NCI-H1105 treated with DMSO at 0.1 percent for 48 hours (cell line): ENCODE results near the gene VAT1.
"Not testable (repeated sequence)": the region's sequence is repeated elsewhere in the genome, so short reads cannot be mapped to it uniquely, and the experiment has no call there.

Source experiments
- DNase-seq: peaks from one replicate; lab custom pipeline; 2025; lab: John Stamatoyannopoulos, UW

VAT1 gene

GRCh38 chr17:43006639-43007551 is 15.3 kb downstream of the VAT1 start, which contains the start of gene IFI35:
IFI35 (plus strand) TSS chr17:43006784; CDS start chr17:43006948, 164 bp downstream.
- DNase-seq = no peak

GRCh38 chr17:43003542-43004172 is 18.5 kb downstream of the VAT1 start:
- DNase-seq = no peak

GRCh38 chr17:43000894-43001293 is 21.3 kb downstream of the VAT1 start:
- not testable (repeated sequence) for DNase-seq

GRCh38 chr17:42999003-42999525 is 23.1 kb downstream of the VAT1 start:
- no peak for DNase-seq

- peak; percentile 98 for DNase-seq
These were observed 23.9 kb downstream of the VAT1 start, which contains the start of gene RPL27 for GRCh38 chr17:42997984-42998938. RPL27 (plus strand) TSS chr17:42998419; CDS start chr17:42998751, 332 bp downstream.

- peak; percentile 11 for DNase-seq
These were observed 24.7 kb downstream of the VAT1 start for GRCh38 chr17:42997390-42997983.

- DNase-seq = not testable (repeated sequence)
These were observed 28.3 kb downstream of the VAT1 start for GRCh38 chr17:42993913-42994312.

GRCh38 chr17:42992872-42993271 is 29.3 kb downstream of the VAT1 start:
- DNase-seq = no peak

GRCh38 chr17:42991471-42991870 is 30.7 kb downstream of the VAT1 start:
- DNase-seq = no peak

- no peak for DNase-seq
These were observed 32.2 kb downstream of the VAT1 start for GRCh38 chr17:42989726-42990652.

- DNase-seq = no peak
These were observed 33.0 kb downstream of the VAT1 start for GRCh38 chr17:42989141-42989540.

- DNase-seq = no peak
These were observed 37.0 kb downstream of the VAT1 start for GRCh38 chr17:42985225-42985624.

GRCh38 chr17:42982266-42982665 is 39.9 kb downstream of the VAT1 start:
- no peak for DNase-seq

- peak; percentile 45 for DNase-seq
These were observed 41.3 kb downstream of the VAT1 start for GRCh38 chr17:42980766-42981397.

GRCh38 chr17:42980274-42980765 is 41.9 kb downstream of the VAT1 start, which contains the start of gene RUNDC1:
RUNDC1 (plus strand) TSS chr17:42980565; CDS start chr17:42980577, 12 bp downstream.
- DNase-seq = peak; percentile 82

GRCh38 chr17:42979511-42980273 is 42.5 kb downstream of the VAT1 start, which contains the start of gene PTGES3L:
PTGES3L (minus strand) TSS chr17:42980080; CDS start chr17:42980053, 27 bp downstream.
- peak; percentile 65 for DNase-seq

GRCh38 chr17:42975701-42976100 is 46.5 kb downstream of the VAT1 start:
- DNase-seq = not testable (repeated sequence)

GRCh38 chr17:42975265-42975664 is 46.9 kb downstream of the VAT1 start:
- no peak for DNase-seq
